HG03354 (cell line): ENCODE results near the gene ESR1.

Experiments
- ATAC-seq: cut with Tn5 transposase; IDR thresholded peaks from one replicate; pipeline ENCODE4 v1.9.1; 2021; ENCODE audit warnings: mild to moderate bottlenecking; ENCODE audit not compliant: unreplicated experiment, poor library complexity, severe bottlenecking

The ESR1 gene

GRCh38 chr6:152078804-152079203 lies 271.3 kb downstream of the ESR1 start:
- ATAC-seq, result no peak

GRCh38 chr6:152085451-152085921 lies 278.0 kb downstream of the ESR1 start:
- ATAC-seq, result no peak

- no peak for ATAC-seq
Measured at GRCh38 chr6:152086223-152086873, 278.9 kb downstream of the ESR1 start.

- ATAC-seq, result no peak
Measured at GRCh38 chr6:152087096-152087495, 279.6 kb downstream of the ESR1 start.

- ATAC-seq, result no peak
Measured at GRCh38 chr6:152087701-152088100, 280.2 kb downstream of the ESR1 start.

GRCh38 chr6:152089992-152090391 lies 282.5 kb downstream of the ESR1 start:
- ATAC-seq, result no peak

- ATAC-seq, result no peak
Measured at GRCh38 chr6:152091201-152091600, 283.7 kb downstream of the ESR1 start.

GRCh38 chr6:152091851-152092341 lies 284.4 kb downstream of the ESR1 start:
- ATAC-seq, result no peak

- no peak for ATAC-seq
Measured at GRCh38 chr6:152093711-152094110, 286.2 kb downstream of the ESR1 start.

GRCh38 chr6:152094276-152094675 lies 286.8 kb downstream of the ESR1 start:
- ATAC-seq, result no peak

- ATAC-seq, result no peak
Measured at GRCh38 chr6:152094992-152095592, 287.6 kb downstream of the ESR1 start.

GRCh38 chr6:152096863-152097496 lies 289.5 kb downstream of the ESR1 start:
- no peak for ATAC-seq

GRCh38 chr6:152098683-152099082 lies 291.2 kb downstream of the ESR1 start:
- no peak for ATAC-seq

- ATAC-seq, result no peak
Measured at GRCh38 chr6:152099446-152100182, 292.1 kb downstream of the ESR1 start.

- no peak for ATAC-seq
Measured at GRCh38 chr6:152100183-152100618, 292.7 kb downstream of the ESR1 start.

- ATAC-seq, result no peak
Measured at GRCh38 chr6:152107973-152108372, 300.5 kb downstream of the ESR1 start.

- no peak for ATAC-seq
Measured at GRCh38 chr6:152110886-152111820, 303.7 kb downstream of the ESR1 start.

- no peak for ATAC-seq
Measured at GRCh38 chr6:152112491-152113261, 305.2 kb downstream of the ESR1 start.
